IMR-90 (cell line): ENCODE results near the gene AMOTL1. TPM values are rescaled to one million over a fixed set of nuclear protein-coding genes. Genes with fewer than 3 reads are reported as not detected.
A peak's percentile ranks its signal among the peaks of the same experiment; 100 is the strongest.

Experiments used
- ATAC-seq: fragments of 200-7000 bp; cut with Tn5 transposase; 2 replicates; pipeline ENCODE4 v1.9.1; 2020; ENCODE audit warnings: low read depth, mild to moderate bottlenecking, moderate library complexity
- BruUV-seq: library from RNA; stranded (reverse); fragments of 400-500 nt; replicated peaks from 2 replicates; lab custom pipeline; 2021; lab: Mats Ljungman, UMichigan
- CTCF ChIA-PET: fragments of 300-600 bp; formaldehyde crosslinking; extraction: SDS; loops from one replicate; lab custom pipeline; 2021; ENCODE audit warnings: antibody characterized with exemption; lab: Yijun Ruan, JAX
- POLR2A ChIA-PET: fragments of 300-600 bp; sonication (Branson Sonifier 250); formaldehyde crosslinking; loops from one replicate; lab custom pipeline; 2022; ENCODE audit warnings: antibody characterized with exemption; ENCODE audit not compliant: unreplicated experiment; lab: Charles Lee
- DNase-seq: peaks from one replicate; pipeline ENCODE4 v3.0.0; 2013
- H2AFZ ChIP-seq: replicated peaks from 2 replicates; pipeline ENCODE3; 2013; ENCODE audit warnings: low read length, mild to moderate bottlenecking; ENCODE audit not compliant: poor library complexity
- H2AK5ac ChIP-seq: 2 replicates; pipeline ENCODE4 v1.6.1; 2013; ENCODE audit warnings: low read depth, low read length, inconsistent platforms
- H2AK9ac ChIP-seq: replicated peaks from 2 replicates; pipeline ENCODE3; 2013; ENCODE audit warnings: mild to moderate bottlenecking, low read depth, low read length, moderate library complexity; ENCODE audit not compliant: poor library complexity
- H2BK120ac ChIP-seq: 2 replicates; pipeline ENCODE4 v1.6.1; 2013; ENCODE audit warnings: low read depth, low read length, inconsistent platforms
- H2BK15ac ChIP-seq: 3 replicates; pipeline ENCODE4 v1.6.1; 2013; ENCODE audit warnings: low read depth, low read length, inconsistent platforms
- H2BK20ac ChIP-seq: 2 replicates; pipeline ENCODE4 v1.6.1; 2013; ENCODE audit warnings: low read depth, mild to moderate bottlenecking, inconsistent platforms, low read length, moderate library complexity
- H2BK5ac ChIP-seq: 2 replicates; pipeline ENCODE4 v1.6.1; 2013; ENCODE audit warnings: mild to moderate bottlenecking, low read depth, low read length, inconsistent platforms; ENCODE audit not compliant: poor library complexity, severe bottlenecking
- H3K14ac ChIP-seq: replicated peaks from 2 replicates; pipeline ENCODE4 v1.6.1; 2013; ENCODE audit warnings: low read depth, low read length, inconsistent platforms
- H3K18ac ChIP-seq: 2 replicates; pipeline ENCODE4 v1.6.1; 2013; ENCODE audit warnings: low read depth, low read length, control low read depth
- H3K23ac ChIP-seq: 2 replicates; pipeline ENCODE4 v1.6.1; 2013; ENCODE audit warnings: low read depth, low read length, inconsistent platforms
- H3K27ac ChIP-seq: 2 replicates; pipeline ENCODE4 v1.5.1; 2013; ENCODE audit warnings: mild to moderate bottlenecking, control low read depth, low read length; ENCODE audit not compliant: insufficient read depth
- H3K27me3 ChIP-seq: 2 replicates; pipeline ENCODE4 v1.6.1; 2013; ENCODE audit warnings: low read length; ENCODE audit not compliant: control insufficient read depth, insufficient read depth
- H3K36me3 ChIP-seq: 2 replicates; pipeline ENCODE4 v1.6.1; 2013; ENCODE audit warnings: low read length, mixed read lengths; ENCODE audit not compliant: control insufficient read depth, insufficient read depth
- H3K4ac ChIP-seq: 2 replicates; pipeline ENCODE4 v1.6.1; 2013; ENCODE audit warnings: low read depth, low read length, inconsistent platforms
- H3K4me1 ChIP-seq: 2 replicates; pipeline ENCODE4 v1.6.1; 2013; ENCODE audit warnings: low read length, mixed read lengths; ENCODE audit not compliant: control insufficient read depth, insufficient read depth
- H3K4me2 ChIP-seq: 2 replicates; pipeline ENCODE4 v1.6.1; 2013; ENCODE audit warnings: low read depth, mild to moderate bottlenecking, control low read depth, low read length, moderate library complexity
- H3K4me3 ChIP-seq: 2 replicates; pipeline ENCODE4 v1.5.1; 2013; ENCODE audit warnings: low read depth, mild to moderate bottlenecking, control low read depth, low read length, moderate library complexity; ENCODE audit not compliant: insufficient read depth
- H3K56ac ChIP-seq: 2 replicates; pipeline ENCODE4 v1.6.1; 2013; ENCODE audit warnings: low read length, inconsistent platforms; ENCODE audit not compliant: insufficient read depth; ENCODE audit errors: extremely low read depth
- H3K79me1 ChIP-seq, 2 experiments: 2 replicates each; pipeline ENCODE4 v1.6.1; 2013; ENCODE audit warnings: low read length in 2 of 2, inconsistent platforms in 1 of 2, low read depth in 1 of 2
- H3K9ac ChIP-seq: 2 replicates; pipeline ENCODE4 v1.6.1; 2013; ENCODE audit warnings: low read depth, low read length, control low read depth
- H3K9me1 ChIP-seq: 2 replicates; pipeline ENCODE4 v1.6.1; 2013; ENCODE audit warnings: low read length, inconsistent platforms; ENCODE audit not compliant: insufficient read depth
- H3K9me3 ChIP-seq: 2 replicates; pipeline ENCODE4 v1.6.1; 2013; ENCODE audit warnings: low read length; ENCODE audit not compliant: control insufficient read depth, insufficient read depth
- H4K20me1 ChIP-seq: 2 replicates; pipeline ENCODE4 v1.6.1; 2013; ENCODE audit warnings: low read length, inconsistent platforms; ENCODE audit not compliant: insufficient read depth
- H4K5ac ChIP-seq: 2 replicates; pipeline ENCODE4 v1.6.1; 2013; ENCODE audit warnings: mild to moderate bottlenecking, low read depth, low read length, control low read depth
- H4K8ac ChIP-seq, 2 experiments: 2 replicates each; pipeline ENCODE4 v1.6.1; 2013; ENCODE audit warnings: low read depth in 2 of 2, low read length in 2 of 2, control low read depth in 1 of 2, inconsistent platforms in 1 of 2
- H4K91ac ChIP-seq: 2 replicates; pipeline ENCODE4 v1.6.1; 2013; ENCODE audit warnings: low read depth, low read length, inconsistent platforms; ENCODE audit not compliant: insufficient read depth
- BHLHE40 ChIP-seq: fragments of 150-350 bp; IDR thresholded peaks from 2 replicates; pipeline ENCODE4 v1.6.1; 2016; ENCODE audit warnings: mild to moderate bottlenecking, low read depth, low read length
- CEBPB ChIP-seq: IDR thresholded peaks from 2 replicates; pipeline ENCODE4 v1.6.1; 2012; ENCODE audit warnings: low read depth, low read length, improper control_type of control experiment
- CHD1 ChIP-seq: IDR thresholded peaks from 2 replicates; pipeline ENCODE4 v1.6.1; 2012; ENCODE audit warnings: low read depth, low read length, improper control_type of control experiment
- CTCF ChIP-seq: conservative IDR thresholded peaks from 2 replicates; pipeline ENCODE4 v1.5.1; 2012; ENCODE audit warnings: mild to moderate bottlenecking, low read depth, low read length, improper control_type of control experiment
- ELK1 ChIP-seq: fragments of 150-350 bp; IDR thresholded peaks from 2 replicates; pipeline ENCODE4 v1.6.1; 2016; ENCODE audit warnings: low read depth, mild to moderate bottlenecking, low read length, moderate library complexity, borderline replicate concordance
- FOS ChIP-seq: fragments of 150-350 bp; IDR thresholded peaks from 2 replicates; pipeline ENCODE4 v1.6.1; 2016; ENCODE audit warnings: low read depth, low read length
- MAFK ChIP-seq: IDR thresholded peaks from 2 replicates; pipeline ENCODE4 v1.6.1; 2012; ENCODE audit warnings: low read depth, low read length, improper control_type of control experiment
- MAZ ChIP-seq: IDR thresholded peaks from 2 replicates; pipeline ENCODE4 v1.6.1; 2012; ENCODE audit warnings: low read depth, mild to moderate bottlenecking, low read length, improper control_type of control experiment, moderate library complexity, borderline replicate concordance
- RCOR1 ChIP-seq: IDR thresholded peaks from 2 replicates; pipeline ENCODE4 v1.6.1; 2012; ENCODE audit warnings: mild to moderate bottlenecking, low read length, improper control_type of control experiment; ENCODE audit not compliant: insufficient replicate concordance
- SMC3 ChIP-seq: fragments of 150-350 bp; IDR thresholded peaks from 2 replicates; pipeline ENCODE4 v1.6.1; 2016; ENCODE audit warnings: low read depth, mild to moderate bottlenecking, antibody characterized with exemption, low read length, moderate library complexity
- USF2 ChIP-seq: fragments of 150-350 bp; IDR thresholded peaks from 2 replicates; pipeline ENCODE4 v1.6.1; 2017; ENCODE audit warnings: mild to moderate bottlenecking, antibody characterized with exemption, low read length, low read depth
- WGBS, 2 experiments: methylation state at CpG; one replicate each; pipeline versions ENCODE4 v1.1.5 to v1.1.7; 2013; ENCODE audit warnings: missing lambda C conversion rate in 2 of 2; ENCODE audit not compliant: insufficient read length in 1 of 2; ENCODE audit errors: extremely low coverage in 2 of 2; 5-methylcytosine and 5-hydroxymethylcytosine counted together
- dilution Hi-C: fragments of 300-500 bp; cut with HindIII; formaldehyde crosslinking; loops from one replicate; pipeline ENCODE4 v1.14.3; 2018; ENCODE audit warnings: low sequenced_read_pairs; ENCODE audit not compliant: unreplicated experiment
- in situ Hi-C: fragments of 300-500 bp; cut with MboI; formaldehyde crosslinking; loops from 3 replicates; pipeline ENCODE4 v1.14.3; 2019; ENCODE audit warnings: low sequenced_read_pairs, inconsistent platforms, mixed read lengths
- intact Hi-C: fragments of 100-400 bp; cut with micrococcal nuclease; formaldehyde crosslinking; loops from 2 replicates; pipeline ENCODE4 v1.10.0; 2022
- polyA plus RNA-seq, 3 experiments: library from polyadenylated mRNA; depleted of rRNA; stranded (reverse); fragments of >200 nt; gene quantifications; 2 replicates each; pipeline ENCODE4 v1.2.3, GENCODE V29; 2012; ENCODE audit warnings: low replicate concordance in 1 of 3
- total RNA-seq: library from RNA; depleted of rRNA; stranded (reverse); fragments of >200 nt; gene quantifications from 2 replicates; pipeline ENCODE4 v1.2.3, GENCODE V29; 2012

Gene AMOTL1
- total and polyA plus RNA-seq, 2 of the 4 experiments (the other 2 are of a cell fraction): 18.6 to 49.5 TPM

GRCh38 chr11:94732617-94733281 lies 35.4 kb upstream of the AMOTL1 start:
- Histone ChIP-seq H3K36me3 (no peaks in the 10 kb centered on the region), H3K79me1 (no peaks in the 10 kb centered on the region), H2AFZ (peak overlapping the region; percentile 62), H4K91ac (peak overlapping the region; percentile 53; the same call in 1 of the 2 replicates), H3K18ac (peak overlapping the region; percentile 2; the same call in 1 of the 2 replicates), H3K27me3 (no peaks in the 10 kb centered on the region), H2BK120ac (peak overlapping the region; percentile 64), H3K9ac (no peak overlapping the region), H2AK9ac (no peak overlapping the region), H3K4ac (peak overlapping the region; percentile 70), H3K27ac (no peak overlapping the region; the same call in 1 of the 2 replicates), H3K9me3 (no peaks in the 10 kb centered on the region), H3K14ac (no peak overlapping the region), H4K8ac (peak overlapping the region in 1 of 2 experiments; percentile 51; a peak in 1 of 4 replicates), H3K9me1 (peaks cover 17% of the 10 kb centered on the region), H2BK15ac (0 out of 3 replicates have a peak overlapping the region, but pooled peaks have one; percentile 6), H4K20me1 (no peaks in the 10 kb centered on the region), H2AK5ac (peak overlapping the region; percentile 79), H3K4me2 (no peak overlapping the region), H3K56ac (no peak overlapping the region), H2BK5ac (peak overlapping the region; percentile 22), H2BK20ac (peak overlapping the region; percentile 66), H3K4me1 (peaks cover 20% of the 10 kb centered on the region), H4K5ac (no peak overlapping the region), H3K23ac (peak overlapping the region; percentile 39; the same call in 1 of the 2 replicates), H3K4me3 (no peak overlapping the region)
- no peak for TF ChIP-seq USF2
- no peak for TF ChIP-seq MAZ
- TF ChIP-seq MAFK: peak; percentile 64
- TF ChIP-seq CEBPB: no peak
- TF ChIP-seq SMC3: no peak
- TF ChIP-seq FOS: no peak
- TF ChIP-seq ELK1: no peak
- no peak for TF ChIP-seq CTCF
- no peak for TF ChIP-seq CHD1
- TF ChIP-seq BHLHE40: no peak
- TF ChIP-seq RCOR1: peak; percentile 47
- BruUV-seq: no TSS peak
- DNase-seq (peak; percentile 87), ATAC-seq (0 out of 2 replicates have a peak, but pooled peaks have one; percentile 6)
- ChIA-PET CTCF (interaction anchor here (0.5 kb wide), 1 partner anchor 8 kb away, joined by 3 read pairs; no protein-coding TSS in a partner anchor), POLR2A (no interaction called here)
- intact Hi-C loops (no loop called here), dilution Hi-C loops (no loop called here), in situ Hi-C loops (no loop called here)
- no CpG with 5 or more reads among the region's 7 CpGs for WGBS, 2 experiments
